Kidney epithelial cell (primary cell): Measurements from ENCODE around the gene CCDC187. TPM values are rescaled to one million over a fixed set of nuclear protein-coding genes. Genes with fewer than 3 reads are reported as not detected.
A peak's percentile ranks its signal among the peaks of the same experiment; 100 is the strongest.

Experiments used
- DNase-seq: peaks from one replicate; pipeline ENCODE4 v3.0.0-alpha.2; 2010; ENCODE audit warnings: low read depth
- H3K27me3 ChIP-seq: 2 replicates; pipeline ENCODE4 v1.6.0; 2011; ENCODE audit warnings: low read length; ENCODE audit not compliant: control insufficient read depth, insufficient read depth
- H3K36me3 ChIP-seq: 2 replicates; pipeline ENCODE4 v1.5.1; 2011; ENCODE audit warnings: low read length; ENCODE audit not compliant: control insufficient read depth, insufficient read depth
- H3K4me3 ChIP-seq: 2 replicates; pipeline ENCODE4 v1.5.1; 2011; ENCODE audit warnings: low read depth, mild to moderate bottlenecking, control low read depth, low read length
- total RNA-seq: library from RNA; depleted of rRNA; stranded (reverse); fragments of >200 nt; gene quantifications from 2 replicates; pipeline ENCODE4 v1.2.3, GENCODE V29; 2015
- TF ChIP-seq, protein P1 (sequence below): IDR thresholded peaks from 2 replicates; pipeline ENCODE4 v1.5.1; 2011; ENCODE audit warnings: mild to moderate bottlenecking, moderate library complexity, low read length, control low read depth, inconsistent platforms; ENCODE audit not compliant: insufficient read depth, poor library complexity, severe bottlenecking

The CCDC187 gene
- total RNA-seq, 1 donor from 2014 or later = 0.04 TPM

DNA sequence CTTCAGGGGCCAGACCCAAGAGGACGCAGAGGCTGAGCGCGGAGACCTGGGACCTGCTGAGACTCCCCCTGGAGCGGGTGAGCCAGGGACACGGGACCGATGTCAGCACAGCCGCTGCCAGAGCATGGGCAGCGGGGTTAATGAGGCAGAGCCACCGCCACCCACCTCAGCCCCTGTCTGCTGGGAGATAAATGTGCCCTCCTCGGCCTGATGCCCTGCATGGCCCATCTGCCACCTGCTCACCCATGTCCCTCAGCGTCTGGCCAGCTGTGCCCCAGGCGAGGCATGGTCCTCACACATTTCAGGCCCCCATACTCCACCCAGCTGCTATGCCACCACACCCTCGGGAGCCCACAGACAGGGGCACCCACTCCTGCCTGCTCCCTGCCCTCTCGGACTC lies 44.8 kb upstream of the CCDC187 start:
- H3K27me3 ChIP-seq = peaks cover 9% of the 10 kb centered on the region
- TF ChIP-seq, protein P1, sequence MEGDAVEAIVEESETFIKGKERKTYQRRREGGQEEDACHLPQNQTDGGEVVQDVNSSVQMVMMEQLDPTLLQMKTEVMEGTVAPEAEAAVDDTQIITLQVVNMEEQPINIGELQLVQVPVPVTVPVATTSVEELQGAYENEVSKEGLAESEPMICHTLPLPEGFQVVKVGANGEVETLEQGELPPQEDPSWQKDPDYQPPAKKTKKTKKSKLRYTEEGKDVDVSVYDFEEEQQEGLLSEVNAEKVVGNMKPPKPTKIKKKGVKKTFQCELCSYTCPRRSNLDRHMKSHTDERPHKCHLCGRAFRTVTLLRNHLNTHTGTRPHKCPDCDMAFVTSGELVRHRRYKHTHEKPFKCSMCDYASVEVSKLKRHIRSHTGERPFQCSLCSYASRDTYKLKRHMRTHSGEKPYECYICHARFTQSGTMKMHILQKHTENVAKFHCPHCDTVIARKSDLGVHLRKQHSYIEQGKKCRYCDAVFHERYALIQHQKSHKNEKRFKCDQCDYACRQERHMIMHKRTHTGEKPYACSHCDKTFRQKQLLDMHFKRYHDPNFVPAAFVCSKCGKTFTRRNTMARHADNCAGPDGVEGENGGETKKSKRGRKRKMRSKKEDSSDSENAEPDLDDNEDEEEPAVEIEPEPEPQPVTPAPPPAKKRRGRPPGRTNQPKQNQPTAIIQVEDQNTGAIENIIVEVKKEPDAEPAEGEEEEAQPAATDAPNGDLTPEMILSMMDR = no peak
- H3K4me3 ChIP-seq = no peak overlapping the region
- H3K36me3 ChIP-seq = no peaks in the 10 kb centered on the region
- no peak for DNase-seq

DNA sequence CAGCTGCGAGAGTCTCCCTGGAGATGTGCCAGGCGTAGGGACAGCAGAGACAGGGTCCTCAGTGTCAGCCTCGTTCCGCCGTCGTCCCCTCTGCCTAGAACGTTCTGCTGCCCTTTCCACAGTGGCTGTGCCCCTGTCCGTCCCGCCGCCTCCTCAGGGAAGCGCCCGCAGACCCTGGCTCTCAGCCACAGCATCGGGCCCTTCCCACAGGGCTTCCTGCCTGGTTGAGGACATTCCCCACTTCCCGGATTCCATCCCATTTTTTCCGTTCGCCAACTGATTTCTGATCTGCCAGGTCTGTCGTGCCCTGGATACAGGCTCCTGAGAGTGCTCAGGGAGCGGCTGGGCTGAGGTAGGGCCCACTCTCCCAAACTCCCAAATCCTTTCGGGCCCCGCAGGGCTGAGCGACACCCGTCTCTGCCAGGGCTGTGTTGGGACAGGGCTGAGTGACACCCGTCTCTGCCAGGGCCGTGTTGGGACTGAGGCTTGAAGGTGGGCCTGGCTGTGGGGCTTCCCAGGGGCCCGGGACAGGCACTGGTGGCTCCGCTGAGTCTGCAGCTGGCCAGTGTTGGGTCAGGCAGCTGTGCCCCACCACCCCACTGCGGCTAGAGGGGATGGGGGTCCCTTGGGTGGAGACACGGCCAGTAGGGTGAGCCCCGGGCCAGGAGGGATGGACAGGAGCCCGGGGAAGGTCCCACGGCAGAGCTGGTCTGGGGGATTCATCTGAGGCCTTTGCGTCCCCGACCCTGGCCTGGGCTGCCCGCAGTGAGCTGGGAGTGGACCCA lies 43.8 kb upstream of the CCDC187 start:
- Histone ChIP-seq H3K36me3 (no peaks in the 10 kb centered on the region), H3K4me3 (no peak overlapping the region), H3K27me3 (peaks cover 9% of the 10 kb centered on the region)
- DNase-seq = no peak
- TF ChIP-seq, protein P1 = no peak

DNA sequence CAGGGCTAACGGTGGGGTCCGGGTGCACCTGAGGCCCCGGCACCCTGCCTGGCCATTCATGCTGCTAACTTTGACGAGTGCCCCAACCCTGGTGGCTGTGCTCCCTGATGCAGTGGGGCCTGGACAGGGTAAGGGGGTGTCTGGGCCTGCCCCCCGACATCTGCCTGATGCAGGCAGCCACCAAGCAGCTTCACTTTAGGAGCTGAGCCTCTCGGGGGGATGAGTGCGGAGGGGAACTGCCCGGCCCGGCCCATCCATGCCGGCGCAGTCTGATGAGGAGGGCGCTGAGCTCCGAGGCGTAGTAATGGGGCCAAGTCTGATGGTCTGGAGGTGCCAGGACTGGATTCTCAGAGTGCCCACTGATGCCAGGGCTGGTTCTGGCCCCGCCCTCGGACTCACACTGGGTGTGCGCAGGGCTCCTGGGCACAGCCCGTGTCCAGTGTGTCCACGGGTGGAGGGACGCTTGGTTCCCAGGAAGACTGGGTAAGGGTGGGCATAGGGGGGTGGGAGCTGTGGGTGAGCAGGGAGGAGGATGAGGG lies 43.1 kb upstream of the CCDC187 start:
- TF ChIP-seq, protein P1 = no peak
- H3K36me3 ChIP-seq = no peaks in the 10 kb centered on the region
- no peak overlapping the region for H3K4me3 ChIP-seq
- peaks cover 9% of the 10 kb centered on the region for H3K27me3 ChIP-seq
- DNase-seq = no peak

DNA sequence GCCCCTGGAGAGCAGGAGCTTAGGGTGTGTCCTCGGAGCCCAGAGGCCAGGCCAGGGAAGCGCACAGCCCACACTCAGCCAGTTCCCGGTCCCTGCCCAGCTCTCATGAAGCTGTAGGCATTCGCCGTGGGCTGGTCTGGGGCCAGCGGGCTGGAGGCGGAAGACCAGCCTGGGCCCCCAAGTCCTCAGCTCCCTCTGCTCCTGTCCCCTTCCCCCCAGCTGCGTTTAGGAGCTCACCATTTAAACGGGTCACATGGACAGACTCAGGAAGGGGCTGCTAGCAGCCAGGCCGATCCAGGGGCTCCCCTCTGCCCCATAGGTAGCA lies 42.2 kb upstream of the CCDC187 start:
- Histone ChIP-seq H3K27me3 (peaks cover 9% of the 10 kb centered on the region), H3K36me3 (no peaks in the 10 kb centered on the region), H3K4me3 (no peak overlapping the region)
- DNase-seq = no peak
- TF ChIP-seq, protein P1 = no peak

DNA sequence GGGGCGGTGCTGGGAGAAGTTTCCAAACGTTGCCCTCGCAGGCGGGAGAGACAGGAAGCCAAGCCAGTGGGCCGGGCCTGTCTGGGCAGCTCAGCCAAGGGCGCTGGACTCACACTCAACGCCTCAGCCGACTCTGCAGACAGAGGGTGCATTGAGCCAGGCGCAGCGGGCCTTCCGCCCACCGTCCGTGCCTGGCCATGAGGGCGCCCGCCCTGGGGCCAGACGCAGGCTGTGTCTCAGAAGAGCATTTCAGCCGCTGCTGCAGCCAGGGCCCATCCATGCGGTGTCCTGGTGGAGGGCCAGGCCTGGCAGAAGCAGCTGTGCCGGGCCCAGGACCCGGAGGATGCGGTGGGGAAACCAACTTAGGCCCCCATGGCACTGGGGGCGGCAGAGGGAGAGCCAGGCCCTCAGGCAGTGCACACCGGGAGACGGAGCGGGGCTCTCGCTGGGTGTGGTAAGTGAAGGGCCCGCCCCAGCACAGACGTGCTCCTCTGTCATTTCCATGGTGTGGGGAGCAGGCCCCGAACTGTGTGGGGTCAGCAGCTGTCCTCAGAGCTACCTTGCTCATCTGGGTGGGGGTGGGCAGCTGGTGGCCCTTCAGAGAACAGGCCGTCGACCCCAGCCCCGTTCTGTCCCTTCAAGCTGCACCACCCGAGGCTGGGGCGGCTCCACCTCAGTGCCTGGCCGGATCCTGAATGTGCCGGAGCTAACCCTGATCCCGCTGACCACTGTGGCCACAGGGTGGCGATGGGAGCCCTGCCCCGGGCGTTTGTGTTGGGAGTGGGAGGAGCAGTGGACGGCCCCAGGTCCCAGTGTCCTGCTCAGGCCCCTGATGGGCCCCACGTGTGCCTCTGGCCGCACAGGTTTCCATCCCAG lies 41.6 kb upstream of the CCDC187 start:
- no peak for DNase-seq
- TF ChIP-seq, protein P1 = peak; percentile 71
- no peak overlapping the region for H3K4me3 ChIP-seq
- H3K36me3 ChIP-seq = no peaks in the 10 kb centered on the region
- H3K27me3 ChIP-seq = peaks cover 9% of the 10 kb centered on the region
